ENCODE measurements around the gene PCIF1. TPM values are rescaled to one million over a fixed set of nuclear protein-coding genes. Genes with fewer than 3 reads are reported as not detected.

PCIF1 gene
- total RNA-seq, 1 experiment from 2014 or later, result 26.8 TPM

DNA sequence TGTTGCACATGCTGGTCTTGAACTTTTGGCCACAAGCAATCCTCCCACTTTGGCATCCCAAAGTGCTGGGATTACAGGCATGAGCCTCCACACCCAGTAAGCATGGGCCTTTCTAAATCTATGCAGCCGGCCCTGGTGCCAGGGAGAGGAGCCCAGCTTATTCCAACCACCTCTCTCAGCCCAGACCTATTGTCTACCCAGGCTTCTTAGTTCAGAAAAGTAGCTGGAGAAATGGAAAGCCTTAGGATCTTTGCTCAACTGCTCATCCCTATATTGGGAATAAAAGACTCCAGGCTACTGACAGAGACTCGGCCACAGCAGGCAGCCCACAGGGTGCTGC, 7.8 kb upstream of the PCIF1 start:
- Histone ChIP-seq H3K79me2 (ENCODE audit: insufficient read depth, low read length) (no peaks in the 10 kb centered on the region), H3K27me3 (ENCODE audit: insufficient read depth, low read length) (no peaks in the 10 kb centered on the region), H2BK5ac (ENCODE audit: insufficient read length, low read length) (no peak overlapping the region), H3K9me3 (ENCODE audit: control insufficient read depth, low read depth, low read length) (no peaks in the 10 kb centered on the region), H3K23ac (ENCODE audit: insufficient read length, low read depth, low read length) (no peak overlapping the region), H3K18ac (ENCODE audit: insufficient read length, low read depth, low read length) (no peak overlapping the region), H2BK12ac (ENCODE audit: insufficient read length, low read depth, low read length) (no peak overlapping the region), H2AK5ac (ENCODE audit: insufficient read length, low read length) (no peak overlapping the region), H3K23me2 (ENCODE audit: insufficient read length, low read depth, low read length, poor library complexity, severe bottlenecking) (no peaks in the 10 kb centered on the region), H3K14ac (ENCODE audit: insufficient read depth, low read length) (no peak overlapping the region), H3K56ac (ENCODE audit: insufficient read length, low read depth, low read length) (no peak overlapping the region), H4K8ac (replicated peaks; ENCODE audit: insufficient read length, low read depth, low read length) (no peak overlapping the region), H2BK15ac (ENCODE audit: low read depth, low read length) (no peak overlapping the region), H3K4me2 (ENCODE audit: insufficient read depth, insufficient read length, low read length) (no peak overlapping the region), H2BK120ac (ENCODE audit: low read depth, low read length, poor library complexity, severe bottlenecking) (no peak overlapping the region), H3K4ac (ENCODE audit: low read depth, low read length) (no peak overlapping the region), H2BK20ac (ENCODE audit: low read depth, low read length, poor library complexity, severe bottlenecking) (no peak overlapping the region), H4K5ac (ENCODE audit: insufficient read length, low read depth, low read length) (no peak overlapping the region), H4K20me1 (ENCODE audit: control insufficient read depth, insufficient read depth, insufficient read length) (no peaks in the 10 kb centered on the region), H3K9ac (ENCODE audit: extremely low read depth, insufficient read length, low read length) (no peak overlapping the region), H4K91ac (ENCODE audit: insufficient read length, low read depth, low read length) (no peak overlapping the region), H3K4me1 (ENCODE audit: insufficient read depth, low read length) (no peaks in the 10 kb centered on the region), H3K27ac (ENCODE audit: insufficient read length, low read depth, low read length) (no peak overlapping the region), H2AFZ (ENCODE audit: low read length) (no peak overlapping the region), H3T11ph (ENCODE audit: low read length) (no peak overlapping the region), H3K79me1 (ENCODE audit: insufficient read depth, low read depth, low read length, poor library complexity, severe bottlenecking) (no peaks in the 10 kb centered on the region)
- Mint-ChIP-seq H3K4me1 (peaks cover 9 to 19% of the 10 kb centered on the region in 2 experiments), H3K9me3 (no peaks in the 10 kb centered on the region), H3K4me3 (no peak overlapping the region), H3K36me3 (ENCODE audit: insufficient read depth in 1 of 3, low read depth in 3 of 3) (no peaks in the 10 kb centered on the region), H3K27ac (no peak overlapping the region), H3K27me3 (ENCODE audit: low read depth) (peaks cover 2% of the 10 kb centered on the region)
- TF ChIP-seq, protein P1, sequence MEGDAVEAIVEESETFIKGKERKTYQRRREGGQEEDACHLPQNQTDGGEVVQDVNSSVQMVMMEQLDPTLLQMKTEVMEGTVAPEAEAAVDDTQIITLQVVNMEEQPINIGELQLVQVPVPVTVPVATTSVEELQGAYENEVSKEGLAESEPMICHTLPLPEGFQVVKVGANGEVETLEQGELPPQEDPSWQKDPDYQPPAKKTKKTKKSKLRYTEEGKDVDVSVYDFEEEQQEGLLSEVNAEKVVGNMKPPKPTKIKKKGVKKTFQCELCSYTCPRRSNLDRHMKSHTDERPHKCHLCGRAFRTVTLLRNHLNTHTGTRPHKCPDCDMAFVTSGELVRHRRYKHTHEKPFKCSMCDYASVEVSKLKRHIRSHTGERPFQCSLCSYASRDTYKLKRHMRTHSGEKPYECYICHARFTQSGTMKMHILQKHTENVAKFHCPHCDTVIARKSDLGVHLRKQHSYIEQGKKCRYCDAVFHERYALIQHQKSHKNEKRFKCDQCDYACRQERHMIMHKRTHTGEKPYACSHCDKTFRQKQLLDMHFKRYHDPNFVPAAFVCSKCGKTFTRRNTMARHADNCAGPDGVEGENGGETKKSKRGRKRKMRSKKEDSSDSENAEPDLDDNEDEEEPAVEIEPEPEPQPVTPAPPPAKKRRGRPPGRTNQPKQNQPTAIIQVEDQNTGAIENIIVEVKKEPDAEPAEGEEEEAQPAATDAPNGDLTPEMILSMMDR (conservative IDR thresholded peaks at IDR 0.05), result no peak
- no peak for DNase-seq
- no CpG with 5 or more reads among the region's 2 CpGs for WGBS (ENCODE audit: extremely low coverage, insufficient read length, low lambda C conversion rate)
